HG03342 (cell line): ENCODE data around the gene GSTM3.
"Not testable (repeated sequence)": the region's sequence is repeated elsewhere in the genome, so short reads cannot be mapped to it uniquely, and the experiment has no call there.

ENCODE experiments used
- ATAC-seq: cut with Tn5 transposase; IDR thresholded peaks from one replicate; pipeline ENCODE4 v1.9.1; 2021; ENCODE audit warnings: mild to moderate bottlenecking, moderate library complexity; ENCODE audit not compliant: unreplicated experiment

Gene GSTM3

GRCh38 chr1:109776206-109776835 is 35.5 kb upstream of the GSTM3 start:
- ATAC-seq: no peak

GRCh38 chr1:109775398-109775797 is 34.6 kb upstream of the GSTM3 start:
- ATAC-seq: no peak

GRCh38 chr1:109773900-109774485 is 33.2 kb upstream of the GSTM3 start:
- ATAC-seq: no peak

GRCh38 chr1:109773203-109773899 is 32.5 kb upstream of the GSTM3 start:
- ATAC-seq: no peak

GRCh38 chr1:109772658-109773202 is 31.9 kb upstream of the GSTM3 start:
- ATAC-seq: no peak

GRCh38 chr1:109771712-109772657 is 31.1 kb upstream of the GSTM3 start:
- ATAC-seq: no peak

GRCh38 chr1:109770331-109771095 is 29.7 kb upstream of the GSTM3 start:
- ATAC-seq: no peak

GRCh38 chr1:109769330-109770078 is 28.7 kb upstream of the GSTM3 start:
- ATAC-seq: no peak

- ATAC-seq: no peak
Measured at GRCh38 chr1:109768820-109769219, 28.0 kb upstream of the GSTM3 start.

GRCh38 chr1:109768335-109768650 is 27.5 kb upstream of the GSTM3 start:
- ATAC-seq: no peak

- no peak for ATAC-seq
Measured at GRCh38 chr1:109767637-109768334, 26.9 kb upstream of the GSTM3 start.

GRCh38 chr1:109766991-109767636 is 26.3 kb upstream of the GSTM3 start:
- ATAC-seq: not testable (repeated sequence)

GRCh38 chr1:109765896-109766615 is 25.2 kb upstream of the GSTM3 start:
- no peak for ATAC-seq

GRCh38 chr1:109765483-109765815 is 24.6 kb upstream of the GSTM3 start:
- ATAC-seq: no peak

- no peak for ATAC-seq
Measured at GRCh38 chr1:109764561-109765482, 24.0 kb upstream of the GSTM3 start.

GRCh38 chr1:109763646-109764415 is 23.0 kb upstream of the GSTM3 start, which contains the start of gene EPS8L3:
TSS of gene EPS8L3 (minus strand) at chr1:109763923. CDS start at chr1:109761749, 2,174 bp downstream.
- no peak for ATAC-seq
